Activated CD8-positive, alpha-beta memory T cell treated with anti-CD3 and anti-CD28 coated beads, Interleukin-2, amount 50 U/mL, for 24 hours (primary cell): Measurements from ENCODE around the gene SIGLEC5.
A peak's percentile ranks its signal among the peaks of the same experiment; 100 is the strongest.

Experiments
- DNase-seq: peaks from one replicate; pipeline ENCODE4 v3.0.0-alpha.2; 2020; ENCODE audit errors: extremely low read depth

SIGLEC5 gene

GRCh38 chr19:51590441-51590840 lies 39.8 kb downstream of the SIGLEC5 start:
- DNase-seq: no peak

- DNase-seq: no peak
Measured at GRCh38 chr19:51589511-51589910, 40.7 kb downstream of the SIGLEC5 start.

GRCh38 chr19:51587264-51588191 lies 42.7 kb downstream of the SIGLEC5 start:
- DNase-seq: no peak

- no peak for DNase-seq
Measured at GRCh38 chr19:51586799-51587198, 43.4 kb downstream of the SIGLEC5 start.

GRCh38 chr19:51586103-51586728 lies 44.0 kb downstream of the SIGLEC5 start:
- no peak for DNase-seq

GRCh38 chr19:51576850-51577249 lies 53.4 kb downstream of the SIGLEC5 start:
- DNase-seq: no peak

- no peak for DNase-seq
Measured at GRCh38 chr19:51573331-51573730, 56.9 kb downstream of the SIGLEC5 start.

- DNase-seq: no peak
Measured at GRCh38 chr19:51572908-51573307, 57.3 kb downstream of the SIGLEC5 start.

GRCh38 chr19:51572410-51572809 lies 57.8 kb downstream of the SIGLEC5 start:
- DNase-seq: no peak

- no peak for DNase-seq
Measured at GRCh38 chr19:51571599-51571998, 58.6 kb downstream of the SIGLEC5 start.

- peak; percentile 73 for DNase-seq
Measured at GRCh38 chr19:51570962-51571575, 59.1 kb downstream of the SIGLEC5 start, which contains the start of gene ZNF175. Gene ZNF175, plus strand, starts transcription at chr19:51571283. Its CDS starts 2,047 bp downstream, at chr19:51573330.

GRCh38 chr19:51568456-51568855 lies 61.7 kb downstream of the SIGLEC5 start:
- DNase-seq: no peak

GRCh38 chr19:51567583-51567982 lies 62.6 kb downstream of the SIGLEC5 start:
- DNase-seq: no peak

- no peak for DNase-seq
Measured at GRCh38 chr19:51566489-51567100, 63.6 kb downstream of the SIGLEC5 start.

GRCh38 chr19:51565583-51565982 lies 64.6 kb downstream of the SIGLEC5 start:
- no peak for DNase-seq

- no peak for DNase-seq
Measured at GRCh38 chr19:51564791-51565190, 65.4 kb downstream of the SIGLEC5 start.
